ENCODE measurements around the gene ITFG1. TPM values are rescaled to one million over a fixed set of nuclear protein-coding genes. Genes with fewer than 3 reads are reported as not detected.
"Not testable (repeated sequence)": the region's sequence is repeated elsewhere in the genome, so short reads cannot be mapped to it uniquely, and the experiment has no call there.

ITFG1 gene
- total RNA-seq, 1 experiment from 2014 or later: 20.0 TPM

- Histone ChIP-seq H3F3A (ENCODE audit: low read length, unreplicated experiment) (no peaks in the 10 kb centered on the region), H3K27me3 (ENCODE audit: low read length) (no peaks in the 10 kb centered on the region), H2AFZ (ENCODE audit: low read length) (no peak overlapping the region), H3K9ac (ENCODE audit: low read length) (no peak overlapping the region), H3K4me1 (ENCODE audit: insufficient read depth, low read length) (no peaks in the 10 kb centered on the region), H3K4me2 (ENCODE audit: low read length) (no peak overlapping the region), H3K27ac (ENCODE audit: low read length) (no peak overlapping the region), H3K4me3 (ENCODE audit: low read length) (no peak overlapping the region), H4K20me1 (ENCODE audit: low read length) (no peaks in the 10 kb centered on the region), H3K9me3 (ENCODE audit: low read length) (no peaks in the 10 kb centered on the region), H3K79me2 (ENCODE audit: low read length) (no peaks in the 10 kb centered on the region), H3K36me3 (ENCODE audit: low read depth, low read length) (peaks cover 4% of the 10 kb centered on the region; the same call in 1 of the 2 replicates), H3K9me2 (replicated peaks; ENCODE audit: low read length) (no peaks in the 10 kb centered on the region)
- intact Hi-C loops (cut with micrococcal nuclease): no loop called here
- POLR2A ChIA-PET (ENCODE audit: unreplicated experiment): no interaction called here
- DNase-seq (no peak), ATAC-seq (no peak)
- no TSS peak for BruUV-seq (replicated peaks)
- CTCF ChIA-PET: no interaction called here
- no peak for TF ChIP-seq EZH2 (IDR thresholded peaks at IDR 0.05; ENCODE audit: low read length, unreplicated experiment)
- no peak for TF ChIP-seq EZH2phosphoT487 (IDR thresholded peaks at IDR 0.05; ENCODE audit: borderline replicate concordance, low read length)
- TF ChIP-seq CTCF (conservative IDR thresholded peaks at IDR 0.05; ENCODE audit: low read depth, low read length): no peak
Measured at GRCh38 chr16:47449788-47450187, 11.1 kb downstream of the ITFG1 start.

GRCh38 chr16:47448830-47449575 is 11.9 kb downstream of the ITFG1 start:
- BruUV-seq (replicated peaks): no TSS peak
- no peak overlapping the region for H3K27ac ChIP-seq (ENCODE audit: low read length)
- no peaks in the 10 kb centered on the region for H3F3A ChIP-seq (ENCODE audit: low read length, unreplicated experiment)
- intact Hi-C loops (cut with micrococcal nuclease): no loop called here
- no peak overlapping the region for H3K4me2 ChIP-seq (ENCODE audit: low read length)
- ChIA-PET POLR2A (ENCODE audit: unreplicated experiment) (interaction anchor here (0.6 kb wide), 1 partner anchor 757 kb away, joined by 4 read pairs; no protein-coding TSS in a partner anchor), CTCF (no interaction called here)
- ATAC-seq (no peak), DNase-seq (no peak)
- H3K79me2 ChIP-seq (ENCODE audit: low read length): no peaks in the 10 kb centered on the region
- no peak overlapping the region for H3K9ac ChIP-seq (ENCODE audit: low read length)
- H3K4me3 ChIP-seq (ENCODE audit: low read length): no peak overlapping the region
- no peaks in the 10 kb centered on the region for H4K20me1 ChIP-seq (ENCODE audit: low read length)
- H3K9me3 ChIP-seq (ENCODE audit: low read length): no peaks in the 10 kb centered on the region
- H3K27me3 ChIP-seq (ENCODE audit: low read length): no peaks in the 10 kb centered on the region
- TF ChIP-seq EZH2 (IDR thresholded peaks at IDR 0.05; ENCODE audit: low read length, unreplicated experiment) (no peak), EZH2phosphoT487 (IDR thresholded peaks at IDR 0.05; ENCODE audit: borderline replicate concordance, low read length) (no peak), CTCF (conservative IDR thresholded peaks at IDR 0.05; ENCODE audit: low read depth, low read length) (no peak)
- H3K4me1 ChIP-seq (ENCODE audit: insufficient read depth, low read length): no peaks in the 10 kb centered on the region
- no peaks in the 10 kb centered on the region for H3K9me2 ChIP-seq (replicated peaks; ENCODE audit: low read length)
- peaks cover 4% of the 10 kb centered on the region; the same call in 1 of the 2 replicates for H3K36me3 ChIP-seq (ENCODE audit: low read depth, low read length)
- no peak overlapping the region for H2AFZ ChIP-seq (ENCODE audit: low read length)

- H3K9me3 ChIP-seq (ENCODE audit: low read length): no peaks in the 10 kb centered on the region
- H3K27ac ChIP-seq (ENCODE audit: low read length): no peak overlapping the region
- no peaks in the 10 kb centered on the region for H3K79me2 ChIP-seq (ENCODE audit: low read length)
- H3K36me3 ChIP-seq (ENCODE audit: low read depth, low read length): peaks cover 4% of the 10 kb centered on the region; the same call in 1 of the 2 replicates
- no peaks in the 10 kb centered on the region for H3K27me3 ChIP-seq (ENCODE audit: low read length)
- no TSS peak for BruUV-seq (replicated peaks)
- DNase-seq (no peak), ATAC-seq (no peak)
- H3K4me2 ChIP-seq (ENCODE audit: low read length): no peak overlapping the region
- no peaks in the 10 kb centered on the region for H4K20me1 ChIP-seq (ENCODE audit: low read length)
- H3K9me2 ChIP-seq (replicated peaks; ENCODE audit: low read length): no peaks in the 10 kb centered on the region
- POLR2A ChIA-PET (ENCODE audit: unreplicated experiment): no interaction called here
- H3K9ac ChIP-seq (ENCODE audit: low read length): no peak overlapping the region
- TF ChIP-seq CTCF (conservative IDR thresholded peaks at IDR 0.05; ENCODE audit: low read depth, low read length): no peak
- TF ChIP-seq EZH2phosphoT487 (IDR thresholded peaks at IDR 0.05; ENCODE audit: borderline replicate concordance, low read length): no peak
- TF ChIP-seq EZH2 (IDR thresholded peaks at IDR 0.05; ENCODE audit: low read length, unreplicated experiment): no peak
- no peak overlapping the region for H2AFZ ChIP-seq (ENCODE audit: low read length)
- H3F3A ChIP-seq (ENCODE audit: low read length, unreplicated experiment): no peaks in the 10 kb centered on the region
- intact Hi-C loops (cut with micrococcal nuclease): no loop called here
- no peak overlapping the region for H3K4me3 ChIP-seq (ENCODE audit: low read length)
- CTCF ChIA-PET: no interaction called here
- H3K4me1 ChIP-seq (ENCODE audit: insufficient read depth, low read length): no peaks in the 10 kb centered on the region
Measured at GRCh38 chr16:47446431-47446830, 14.4 kb downstream of the ITFG1 start.

- H3K27me3 ChIP-seq (ENCODE audit: low read length); H2AFZ ChIP-seq (ENCODE audit: low read length); DNase-seq; BruUV-seq (replicated peaks); intact Hi-C loops (cut with micrococcal nuclease); H3K27ac ChIP-seq (ENCODE audit: low read length); POLR2A ChIA-PET (ENCODE audit: unreplicated experiment); H3F3A ChIP-seq (ENCODE audit: low read length, unreplicated experiment); H3K4me3 ChIP-seq (ENCODE audit: low read length); H3K4me2 ChIP-seq (ENCODE audit: low read length); H3K36me3 ChIP-seq (ENCODE audit: low read depth, low read length); CTCF ChIA-PET; H3K9me3 ChIP-seq (ENCODE audit: low read length); H3K79me2 ChIP-seq (ENCODE audit: low read length); H3K4me1 ChIP-seq (ENCODE audit: insufficient read depth, low read length); H4K20me1 ChIP-seq (ENCODE audit: low read length); ATAC-seq; H3K9ac ChIP-seq (ENCODE audit: low read length); H3K9me2 ChIP-seq (replicated peaks; ENCODE audit: low read length): not testable (repeated sequence)
Measured at GRCh38 chr16:47442884-47443283, 18.0 kb downstream of the ITFG1 start.

Data from PC-3 (cell line).